SK-N-SH treated with all-trans-retinoic acid at 6 μM for 48 hours (cell line): ENCODE measurements around the gene KRT80.

ENCODE experiments used
- ATAC-seq: fragments of 200-7000 bp; cut with Tn5 transposase; 3 replicates; pipeline ENCODE4 v1.9.1; 2020; ENCODE audit warnings: mild to moderate bottlenecking, moderate library complexity
- ARNTL ChIP-seq: fragments of 450-650 bp; formaldehyde crosslinking; IDR thresholded peaks from 2 replicates; pipeline ENCODE4 v1.5.0; 2020; ENCODE audit warnings: low read depth, mild to moderate bottlenecking, moderate library complexity, borderline replicate concordance
- BACH2 ChIP-seq: fragments of 250-450 bp; sonication (Bioruptor Pico); IDR thresholded peaks from 2 replicates; pipeline ENCODE4 v1.9.0; 2021; ENCODE audit warnings: mild to moderate bottlenecking, borderline replicate concordance
- CREB5 ChIP-seq: fragments of 250-450 bp; sonication (Bioruptor Pico); IDR thresholded peaks from 2 replicates; pipeline ENCODE4 v1.5.1; 2020; ENCODE audit warnings: low read depth, mild to moderate bottlenecking, moderate library complexity
- CSDC2 ChIP-seq: fragments of 250-450 bp; sonication (Bioruptor Pico); IDR thresholded peaks from 2 replicates; pipeline ENCODE4 v1.5.0; 2020; ENCODE audit warnings: mild to moderate bottlenecking, moderate library complexity
- ESRRG ChIP-seq: fragments of 250-450 bp; sonication (Bioruptor Pico); IDR thresholded peaks from 2 replicates; pipeline ENCODE4 v1.6.1; 2021; ENCODE audit warnings: mild to moderate bottlenecking
- GLIS3 ChIP-seq: fragments of 250-450 bp; sonication (Bioruptor Pico); IDR thresholded peaks from 2 replicates; pipeline ENCODE4 v1.5.0; 2020; ENCODE audit warnings: mild to moderate bottlenecking, moderate library complexity
- ISL1 ChIP-seq: fragments of 250-450 bp; sonication (Bioruptor Pico); IDR thresholded peaks from 2 replicates; pipeline ENCODE4 v2.1.2; 2022; ENCODE audit warnings: mild to moderate bottlenecking, moderate library complexity
- PATZ1 ChIP-seq: fragments of 250-450 bp; sonication (Bioruptor Pico); IDR thresholded peaks from 2 replicates; pipeline ENCODE4 v1.8.0; 2020; ENCODE audit warnings: mild to moderate bottlenecking, moderate library complexity, borderline replicate concordance
- POU6F1 ChIP-seq: fragments of 250-450 bp; sonication (Bioruptor Pico); IDR thresholded peaks from 2 replicates; pipeline ENCODE4 v1.8.0; 2021; ENCODE audit warnings: low read depth, mild to moderate bottlenecking, moderate library complexity, borderline replicate concordance
- PPARA ChIP-seq: fragments of 250-450 bp; sonication (Bioruptor Pico); IDR thresholded peaks from 2 replicates; pipeline ENCODE4 v1.5.0; 2020; ENCODE audit warnings: mild to moderate bottlenecking, borderline replicate concordance
- RARB ChIP-seq: fragments of 250-450 bp; sonication (Bioruptor Pico); IDR thresholded peaks from 2 replicates; pipeline ENCODE4 v1.8.0; 2021; ENCODE audit warnings: mild to moderate bottlenecking, moderate library complexity
- SNAI2 ChIP-seq: fragments of 250-450 bp; sonication (Bioruptor Pico); IDR thresholded peaks from 2 replicates; pipeline ENCODE4 v1.5.0; 2020; ENCODE audit warnings: mild to moderate bottlenecking, moderate library complexity
- TCF4 ChIP-seq: fragments of 250-450 bp; sonication (Bioruptor Pico); IDR thresholded peaks from 2 replicates; pipeline ENCODE4 v1.8.0; 2021; ENCODE audit warnings: mild to moderate bottlenecking, moderate library complexity, borderline replicate concordance
- TSHZ2 ChIP-seq: fragments of 250-450 bp; sonication (Bioruptor Pico); IDR thresholded peaks from 2 replicates; pipeline ENCODE4 v1.5.0; 2020; ENCODE audit warnings: mild to moderate bottlenecking, moderate library complexity
- ZFP3 ChIP-seq: fragments of 250-450 bp; sonication (Bioruptor Pico); IDR thresholded peaks from 2 replicates; pipeline ENCODE4 v1.5.0; 2020; ENCODE audit warnings: mild to moderate bottlenecking, moderate library complexity
- ZFP30 ChIP-seq: fragments of 450-650 bp; formaldehyde crosslinking; IDR thresholded peaks from 2 replicates; pipeline ENCODE4 v1.5.0; 2022; ENCODE audit warnings: mild to moderate bottlenecking, moderate library complexity
- ZNF565 ChIP-seq: fragments of 450-650 bp; formaldehyde crosslinking; conservative IDR thresholded peaks from 2 replicates; pipeline ENCODE4 v1.5.0; 2020; ENCODE audit warnings: low read depth, mild to moderate bottlenecking, moderate library complexity
- ZNF8 ChIP-seq: fragments of 450-650 bp; formaldehyde crosslinking; IDR thresholded peaks from 2 replicates; pipeline ENCODE4 v1.5.0; 2020; ENCODE audit warnings: mild to moderate bottlenecking, moderate library complexity

Gene KRT80

GRCh38 chr12:52205612-52206303, 13.9 kb upstream of the KRT80 start:
- TF ChIP-seq RARB, result no peak
- TF ChIP-seq PATZ1 (CRISPR knock-in tag), result no peak
- TF ChIP-seq ZNF8 (CRISPR knock-in tag), result no peak
- no peak for TF ChIP-seq CSDC2
- TF ChIP-seq ZFP3 (CRISPR knock-in tag), result no peak
- TF ChIP-seq ARNTL, result no peak
- no peak for TF ChIP-seq ESRRG (CRISPR knock-in tag)
- TF ChIP-seq PPARA, result no peak
- no peak for TF ChIP-seq ZNF565 (CRISPR knock-in tag)
- no peak for TF ChIP-seq ISL1 (CRISPR knock-in tag)
- no peak for TF ChIP-seq TSHZ2
- TF ChIP-seq, all 23 proteins: peak for 0
- no peak for ATAC-seq

GRCh38 chr12:52204931-52205505, 13.2 kb upstream of the KRT80 start:
- ATAC-seq, result no peak
- TF ChIP-seq SNAI2 (CRISPR knock-in tag) (no peak), TCF4 (CRISPR knock-in tag) (no peak), ZFP3 (CRISPR knock-in tag) (no peak), ZNF565 (CRISPR knock-in tag) (no peak), POU6F1 (CRISPR knock-in tag) (no peak), BACH2 (CRISPR knock-in tag) (no peak), ZFP30 (CRISPR knock-in tag) (no peak), ARNTL (no peak)

- TF ChIP-seq ZFP3 (CRISPR knock-in tag) (no peak), SNAI2 (CRISPR knock-in tag) (no peak), CREB5 (no peak), GLIS3 (CRISPR knock-in tag) (no peak), POU6F1 (CRISPR knock-in tag) (no peak)
- peak; percentile 11; the same call in 2 of the 3 replicates for ATAC-seq
Measured at GRCh38 chr12:52204095-52204930, 12.5 kb upstream of the KRT80 start.
